Trophoblast cell (in vitro differentiated cells and primary cell): Measurements from ENCODE around the gene PTPRN2.

Source experiments
- DNase-seq, 2 donors: peaks; one replicate each; pipeline ENCODE4 v3.0.0-alpha.2; 2016
- H2AFZ ChIP-seq: 2 replicates; pipeline ENCODE4 v1.6.1; 2013; ENCODE audit warnings: low read length, moderate library complexity, mild to moderate bottlenecking; ENCODE audit not compliant: insufficient read depth, poor library complexity
- H2AK5ac ChIP-seq: 2 replicates; pipeline ENCODE4 v1.6.1; 2013; ENCODE audit warnings: mild to moderate bottlenecking, low read length
- H2BK120ac ChIP-seq: 2 replicates; pipeline ENCODE4 v1.6.1; 2013; ENCODE audit warnings: low read length, mild to moderate bottlenecking, moderate library complexity; ENCODE audit not compliant: insufficient read depth, poor library complexity
- H2BK12ac ChIP-seq: 2 replicates; pipeline ENCODE4 v1.6.1; 2013; ENCODE audit warnings: mild to moderate bottlenecking, low read length, moderate library complexity
- H2BK5ac ChIP-seq: 2 replicates; pipeline ENCODE4 v1.6.1; 2013; ENCODE audit warnings: low read length, low read depth, moderate library complexity, mild to moderate bottlenecking; ENCODE audit not compliant: poor library complexity
- H3K14ac ChIP-seq: 2 replicates; pipeline ENCODE4 v1.6.1; 2013; ENCODE audit warnings: mild to moderate bottlenecking, low read length
- H3K18ac ChIP-seq: 2 replicates; pipeline ENCODE4 v1.6.1; 2013; ENCODE audit warnings: mild to moderate bottlenecking, low read length
- H3K23ac ChIP-seq: 2 replicates; pipeline ENCODE4 v1.6.1; 2013; ENCODE audit warnings: low read length
- H3K27ac ChIP-seq: 2 replicates; pipeline ENCODE4 v1.5.1; 2013; ENCODE audit warnings: low read depth, mild to moderate bottlenecking, inconsistent platforms, low read length, moderate library complexity
- H3K27me3 ChIP-seq: 2 replicates; pipeline ENCODE4 v1.6.1; 2013; ENCODE audit warnings: inconsistent platforms, mild to moderate bottlenecking, low read length, moderate library complexity; ENCODE audit not compliant: insufficient read depth
- H3K36me3 ChIP-seq, 2 experiments: 1 replicate in 1 of 2; 2 replicates in 1 of 2; pipeline ENCODE4 v1.6.1; 2013; ENCODE audit warnings: low read length in 2 of 2, mild to moderate bottlenecking in 2 of 2, moderate library complexity in 1 of 2; ENCODE audit not compliant: insufficient read depth in 2 of 2, control insufficient read depth in 1 of 2
- H3K4ac ChIP-seq: 2 replicates; pipeline ENCODE4 v1.6.1; 2013; ENCODE audit warnings: low read depth, mild to moderate bottlenecking, low read length, moderate library complexity
- H3K4me1 ChIP-seq, 2 experiments: 1 replicate in 1 of 2; 2 replicates in 1 of 2; pipeline ENCODE4 v1.6.1; 2013; ENCODE audit warnings: low read length in 2 of 2, mild to moderate bottlenecking in 2 of 2, moderate library complexity in 1 of 2; ENCODE audit not compliant: insufficient read depth in 2 of 2, control insufficient read depth in 1 of 2
- H3K4me2 ChIP-seq: 2 replicates; pipeline ENCODE4 v1.6.1; 2013; ENCODE audit warnings: inconsistent platforms, mild to moderate bottlenecking, low read length, moderate library complexity
- H3K4me3 ChIP-seq: 2 replicates; pipeline ENCODE4 v1.5.1; 2013; ENCODE audit warnings: mild to moderate bottlenecking, low read depth, low read length, inconsistent platforms
- H3K79me1 ChIP-seq: one replicate; pipeline ENCODE4 v1.6.1; 2013; ENCODE audit warnings: low read length
- H3K79me2 ChIP-seq: 2 replicates; pipeline ENCODE4 v1.6.1; 2013; ENCODE audit warnings: low read length, mild to moderate bottlenecking; ENCODE audit not compliant: control insufficient read depth, insufficient read depth, poor library complexity
- H3K9ac ChIP-seq: 2 replicates; pipeline ENCODE4 v1.6.1; 2013; ENCODE audit warnings: mild to moderate bottlenecking, low read length
- H3K9me3 ChIP-seq: 2 replicates; pipeline ENCODE4 v1.6.1; 2013; ENCODE audit warnings: low read depth, mild to moderate bottlenecking, control low read depth, inconsistent platforms, low read length; ENCODE audit not compliant: insufficient read depth
- H4K12ac ChIP-seq: 2 replicates; pipeline ENCODE4 v1.6.1; 2013; ENCODE audit warnings: low read depth, mild to moderate bottlenecking, low read length, moderate library complexity
- H4K8ac ChIP-seq: 2 replicates; pipeline ENCODE4 v1.6.1; 2013; ENCODE audit warnings: low read depth, mild to moderate bottlenecking, low read length, moderate library complexity
- H4K91ac ChIP-seq: one replicate; pipeline ENCODE4 v1.6.1; 2013; ENCODE audit warnings: low read depth, mild to moderate bottlenecking, low read length, moderate library complexity
- WGBS: extraction: QIAGEN DNeasy Blood & Tissue Kit; methylation state at CpG from one replicate; pipeline ENCODE4 v1.1.7; 2013; ENCODE audit warnings: missing lambda C conversion rate; ENCODE audit not compliant: insufficient read length, insufficient coverage; ENCODE audit errors: extremely low coverage; 5-methylcytosine and 5-hydroxymethylcytosine counted together

The PTPRN2 gene

DNA sequence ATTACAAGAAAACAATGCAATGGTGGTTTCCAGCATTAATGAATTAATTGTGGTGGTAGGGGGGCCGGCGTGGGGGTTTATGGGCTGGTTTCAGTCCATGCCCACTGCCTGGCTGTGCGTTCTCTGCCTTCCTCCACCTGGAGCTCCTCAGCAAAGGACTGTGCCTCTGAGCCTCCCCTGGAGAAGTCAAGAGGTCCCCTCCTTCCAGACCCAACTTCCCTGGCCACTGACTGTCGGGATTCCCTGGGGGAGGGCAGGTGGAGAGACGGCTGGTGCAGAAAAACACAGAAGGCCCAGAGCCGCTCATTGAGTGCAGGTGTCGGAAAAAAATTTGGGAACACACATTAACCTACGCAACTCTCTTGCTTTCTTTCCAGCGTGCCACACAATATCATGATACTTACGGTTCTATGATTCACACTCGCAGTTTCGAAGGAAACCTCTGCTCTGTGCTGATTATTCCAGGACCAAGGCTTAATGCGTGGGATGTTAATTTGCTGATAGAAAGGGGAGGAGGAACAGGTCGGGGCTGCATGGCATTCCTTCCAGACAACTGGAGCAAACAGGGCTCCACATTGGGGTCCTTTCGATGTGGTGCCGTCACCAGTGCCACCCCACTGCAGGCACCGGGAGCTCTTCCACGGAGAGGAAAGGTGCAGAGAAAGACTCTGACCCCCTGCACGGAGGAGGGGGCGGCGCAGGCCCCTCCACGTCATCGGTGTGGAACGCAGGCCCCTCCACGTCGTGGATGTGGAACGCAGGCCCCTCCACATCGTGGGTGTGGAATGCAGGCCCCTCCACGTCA lies 744.1 kb downstream of the PTPRN2 start:
- H3K14ac ChIP-seq: no peak overlapping the region
- H3K4ac ChIP-seq: no peak overlapping the region
- H2BK12ac ChIP-seq: no peak overlapping the region
- no peak overlapping the region for H3K23ac ChIP-seq
- H4K12ac ChIP-seq: no peak overlapping the region
- H3K4me2 ChIP-seq: no peak overlapping the region
- H2BK120ac ChIP-seq: no peak overlapping the region
- no peaks in the 10 kb centered on the region for H3K36me3 ChIP-seq
- H3K27ac ChIP-seq: no peak overlapping the region
- H4K8ac ChIP-seq: no peak overlapping the region
- no peak overlapping the region for H4K91ac ChIP-seq
- no peaks in the 10 kb centered on the region for H3K79me1 ChIP-seq
- H3K9me3 ChIP-seq: peaks cover 20% of the 10 kb centered on the region
- H3K4me1 ChIP-seq: no peaks in the 10 kb centered on the region
- no peak overlapping the region for H3K4me3 ChIP-seq
- no peaks in the 10 kb centered on the region for H3K27me3 ChIP-seq
- H3K18ac ChIP-seq: no peak overlapping the region
- no peak overlapping the region for H2BK5ac ChIP-seq
- no peak overlapping the region for H3K9ac ChIP-seq
- H2AFZ ChIP-seq: no peak overlapping the region
- no peaks in the 10 kb centered on the region for H3K79me2 ChIP-seq
- WGBS: no CpG with 5 or more reads among the region's 29 CpGs
- no peak for DNase-seq
- no peak overlapping the region for H2AK5ac ChIP-seq

DNA sequence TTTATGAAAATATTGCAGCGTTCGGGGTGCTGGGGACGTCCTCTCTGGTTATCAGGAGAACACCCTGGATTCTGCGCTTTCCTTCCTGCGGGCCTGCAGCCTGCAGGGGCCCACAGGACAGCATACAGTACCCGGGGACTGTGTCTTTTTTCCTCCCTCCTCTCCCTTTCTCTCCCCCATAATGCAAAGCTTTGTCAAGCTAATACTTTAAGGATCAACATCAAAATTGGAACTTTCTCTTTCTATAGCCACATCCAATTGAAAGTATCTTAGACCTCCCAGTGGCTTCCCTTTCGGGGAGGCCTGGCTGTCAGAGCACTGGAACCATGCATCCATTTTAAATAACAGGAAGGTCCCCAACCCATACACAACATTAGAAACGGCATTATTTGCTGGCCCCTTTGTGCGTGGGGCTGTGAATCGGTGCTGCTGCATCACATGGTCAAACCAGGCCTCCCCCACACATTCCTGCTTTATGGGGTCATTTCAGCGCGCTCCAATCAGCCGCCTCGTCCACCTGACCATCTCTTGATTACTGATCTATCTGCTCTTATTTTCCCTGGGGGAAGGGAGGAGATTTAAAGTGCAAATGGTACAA lies 745.8 kb downstream of the PTPRN2 start:
- no peak overlapping the region for H4K91ac ChIP-seq
- no peaks in the 10 kb centered on the region for H3K27me3 ChIP-seq
- no peak overlapping the region for H2AFZ ChIP-seq
- no peak overlapping the region for H2BK120ac ChIP-seq
- no peak overlapping the region for H3K9ac ChIP-seq
- H3K23ac ChIP-seq: no peak overlapping the region
- no peak overlapping the region for H3K4ac ChIP-seq
- H4K8ac ChIP-seq: no peak overlapping the region
- no peaks in the 10 kb centered on the region for H3K79me1 ChIP-seq
- H2BK5ac ChIP-seq: no peak overlapping the region
- H3K79me2 ChIP-seq: no peaks in the 10 kb centered on the region
- no peak overlapping the region for H3K4me2 ChIP-seq
- H3K9me3 ChIP-seq: peaks cover 29% of the 10 kb centered on the region
- no peak overlapping the region for H3K4me3 ChIP-seq
- H4K12ac ChIP-seq: no peak overlapping the region
- no peaks in the 10 kb centered on the region for H3K36me3 ChIP-seq
- H3K18ac ChIP-seq: no peak overlapping the region
- DNase-seq: no peak
- no CpG with 5 or more reads among the region's 14 CpGs for WGBS
- H2AK5ac ChIP-seq: no peak overlapping the region
- H3K14ac ChIP-seq: no peak overlapping the region
- no peak overlapping the region for H3K27ac ChIP-seq
- H2BK12ac ChIP-seq: no peak overlapping the region
- no peaks in the 10 kb centered on the region for H3K4me1 ChIP-seq

DNA sequence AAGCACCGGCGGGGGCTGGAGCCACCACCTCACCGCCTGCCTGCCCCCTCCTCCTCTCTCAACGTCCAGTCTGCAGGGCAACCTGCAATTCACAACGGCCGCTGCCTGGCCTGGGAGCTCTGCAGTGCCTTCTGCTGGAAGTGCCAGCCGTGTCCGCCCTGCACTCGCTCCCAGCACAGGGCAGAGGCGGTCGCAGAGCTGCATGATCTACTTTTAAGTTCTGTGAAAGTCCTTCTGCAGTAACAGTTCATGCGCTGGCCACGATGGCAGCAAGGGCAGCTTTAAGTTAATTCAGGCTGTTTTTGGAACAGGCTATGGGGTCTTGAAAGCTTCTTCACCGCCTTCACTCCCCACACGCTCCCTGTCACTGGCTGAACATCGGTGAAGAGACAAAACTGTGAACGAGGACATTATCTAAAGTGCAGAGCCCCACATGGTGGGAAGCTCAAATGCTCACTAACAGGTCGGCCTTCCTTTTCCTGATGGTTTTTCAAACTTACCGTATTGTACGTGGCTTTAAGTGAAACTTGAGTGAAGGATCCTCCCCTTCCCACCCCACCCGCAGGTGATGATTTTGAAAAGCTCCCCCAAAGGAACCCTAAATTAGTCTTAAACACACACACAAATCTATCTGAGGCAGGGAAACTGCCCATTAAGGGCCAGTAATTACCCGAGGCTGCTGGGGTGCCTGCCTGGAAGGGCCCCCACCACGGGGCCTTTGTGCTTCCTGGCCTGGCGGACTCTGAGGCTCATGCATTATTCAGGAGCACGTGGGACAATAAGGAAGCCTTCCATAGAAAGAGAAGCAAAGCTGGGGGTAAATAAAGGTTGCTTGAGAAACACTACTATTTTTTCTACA lies 746.5 kb downstream of the PTPRN2 start:
- Histone ChIP-seq H4K91ac (no peak overlapping the region), H3K9ac (no peak overlapping the region), H3K36me3 (no peaks in the 10 kb centered on the region), H4K8ac (no peak overlapping the region), H3K4me3 (no peak overlapping the region), H2BK120ac (no peak overlapping the region), H4K12ac (no peak overlapping the region), H2AK5ac (no peak overlapping the region), H3K27ac (no peak overlapping the region), H3K4me1 (no peaks in the 10 kb centered on the region), H2AFZ (no peak overlapping the region), H3K9me3 (peaks cover 31% of the 10 kb centered on the region), H3K14ac (no peak overlapping the region), H2BK5ac (no peak overlapping the region), H3K4ac (no peak overlapping the region), H3K79me2 (no peaks in the 10 kb centered on the region), H2BK12ac (no peak overlapping the region), H3K23ac (no peak overlapping the region), H3K18ac (no peak overlapping the region), H3K79me1 (no peaks in the 10 kb centered on the region), H3K27me3 (no peaks in the 10 kb centered on the region), H3K4me2 (no peak overlapping the region)
- no CpG with 5 or more reads among the region's 25 CpGs for WGBS
- no peak for DNase-seq

DNA sequence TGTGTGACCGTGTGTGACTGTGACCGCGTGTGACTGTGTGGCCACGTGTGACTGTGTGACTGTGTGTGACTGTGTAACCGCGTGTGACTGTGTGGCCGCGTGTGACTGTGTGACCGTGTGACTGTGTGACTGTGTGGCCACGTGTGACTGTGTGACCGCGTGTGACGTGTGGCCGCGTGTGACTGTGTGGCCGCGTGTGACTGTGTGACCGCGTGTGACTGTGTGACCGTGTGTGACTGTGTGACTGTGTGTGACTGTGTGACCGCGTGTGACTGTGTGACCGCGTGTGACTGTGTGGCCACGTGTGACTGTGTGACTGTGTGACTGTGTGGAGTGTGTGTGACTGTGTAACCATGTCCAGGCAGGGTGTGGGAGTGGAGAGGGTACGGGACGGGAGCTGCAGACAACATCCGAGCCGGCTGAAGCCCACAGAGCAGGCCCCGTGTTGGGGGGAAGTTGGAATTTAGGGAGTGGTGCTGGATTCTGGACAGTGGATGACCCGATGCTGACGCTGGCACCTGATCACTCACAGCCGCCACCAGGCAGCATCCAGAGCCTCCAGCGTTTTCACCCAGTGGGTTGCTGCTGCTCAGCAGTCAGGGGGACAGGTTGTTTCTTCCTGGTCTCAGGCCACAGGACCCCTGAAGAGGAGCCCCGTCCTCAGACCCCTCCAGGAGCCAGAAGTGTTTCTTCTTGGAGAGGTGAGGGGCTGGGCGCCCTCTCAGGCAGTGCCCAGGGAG lies 747.3 kb downstream of the PTPRN2 start:
- no peaks in the 10 kb centered on the region for H3K36me3 ChIP-seq

More for the DNA sequence above, 747.3 kb downstream of the PTPRN2 start:
- no peak for DNase-seq
- H3K18ac ChIP-seq: no peak overlapping the region
- H2BK120ac ChIP-seq: no peak overlapping the region
- no peak overlapping the region for H2AFZ ChIP-seq
- H3K4me2 ChIP-seq: no peak overlapping the region
- WGBS: no CpG with 5 or more reads among the region's 36 CpGs
- H3K9ac ChIP-seq: no peak overlapping the region
- peaks cover 29% of the 10 kb centered on the region for H3K9me3 ChIP-seq
- H2AK5ac ChIP-seq: no peak overlapping the region
- no peaks in the 10 kb centered on the region for H3K4me1 ChIP-seq
- no peak overlapping the region for H3K14ac ChIP-seq
- H4K12ac ChIP-seq: no peak overlapping the region
- no peak overlapping the region for H2BK5ac ChIP-seq
- H3K79me2 ChIP-seq: no peaks in the 10 kb centered on the region
- no peak overlapping the region for H4K91ac ChIP-seq
- H4K8ac ChIP-seq: no peak overlapping the region
- no peak overlapping the region for H3K27ac ChIP-seq
- no peaks in the 10 kb centered on the region for H3K27me3 ChIP-seq
- no peak overlapping the region for H2BK12ac ChIP-seq
- H3K4ac ChIP-seq: no peak overlapping the region
- peak overlapping the region; percentile 10 for H3K4me3 ChIP-seq
- no peaks in the 10 kb centered on the region for H3K79me1 ChIP-seq
- no peak overlapping the region for H3K23ac ChIP-seq
